K562 (cell line): ENCODE measurements around the gene ZNF672. TPM values are rescaled to one million over a fixed set of nuclear protein-coding genes. Genes with fewer than 3 reads are reported as not detected.
A peak's percentile ranks its signal among the peaks of the same experiment; 100 is the strongest.

Source experiments
- HSF4 ChIP-seq: fragments of 250-450 bp; sonication (Bioruptor Pico); IDR thresholded peaks from 2 replicates; pipeline ENCODE4 v2.1.2; 2022; ENCODE audit warnings: mild to moderate bottlenecking, moderate library complexity, borderline replicate concordance
- KAT7 ChIP-seq: sonication (generic); formaldehyde crosslinking; IDR thresholded peaks from 2 replicates; pipeline ENCODE4 v1.8.0; 2022; ENCODE audit warnings: missing genetic modification reagents, mild to moderate bottlenecking, borderline replicate concordance
- NRF1 ChIP-seq, 2 experiments: fragments of 450-650 bp; IDR thresholded peaks in 1 of 2; conservative IDR thresholded peaks in 1 of 2; 2 replicates each; pipeline ENCODE4 v1.6.1; 2014; ENCODE audit warnings: mild to moderate bottlenecking in 2 of 2
- PPARD ChIP-seq: fragments of 250-450 bp; sonication (Bioruptor Pico); IDR thresholded peaks from 2 replicates; pipeline ENCODE4 v1.8.0; 2022; ENCODE audit warnings: inconsistent platforms, mild to moderate bottlenecking, moderate library complexity
- RCOR1 ChIP-seq, 2 experiments: IDR thresholded peaks; 2 replicates each; pipeline ENCODE4 v1.6.1; 2012; ENCODE audit warnings: low read depth in 2 of 2, low read length in 2 of 2, borderline replicate concordance in 1 of 2, improper control_type of control experiment in 1 of 2
- RFX1 ChIP-seq: fragments of 450-650 bp; IDR thresholded peaks from 2 replicates; pipeline ENCODE4 v1.6.1; 2016; ENCODE audit warnings: mild to moderate bottlenecking, moderate library complexity
- SIN3A ChIP-seq, 2 experiments: fragments of 150-350 bp in 1 of 2; IDR thresholded peaks; 2 replicates each; pipeline ENCODE4 v1.6.1; 2011 to 2016; ENCODE audit warnings: borderline replicate concordance in 2 of 2, low read depth in 2 of 2, low read length in 2 of 2, mild to moderate bottlenecking in 2 of 2, moderate library complexity in 2 of 2; ENCODE audit not compliant: control insufficient read depth in 1 of 2
- ZC3H11A ChIP-seq: IDR thresholded peaks from 2 replicates; pipeline ENCODE4 v1.6.1; 2012; ENCODE audit warnings: low read depth, low read length, improper control_type of control experiment
- ZNF436 ChIP-seq: fragments of 250-450, 450-650 bp; sonication (Bioruptor Pico); formaldehyde crosslinking; IDR thresholded peaks from 2 replicates; pipeline ENCODE4 v1.7.0; 2020; ENCODE audit warnings: mild to moderate bottlenecking
- ZNF511 ChIP-seq: sonication (generic); formaldehyde crosslinking; IDR thresholded peaks from 2 replicates; pipeline ENCODE4 v1.8.0; 2022; ENCODE audit warnings: mild to moderate bottlenecking, missing genetic modification reagents
- polyA plus RNA-seq, 8 experiments: library from polyadenylated mRNA; depleted of rRNA in 4 of 8; stranded (reverse) in 5 of 8; unstranded in 3 of 8; fragments of >200 nt; fragmentation: Nextera tagmentation in 2 of 8; fragmentation: Illumina TruSeq in 1 of 8; extraction: Ambion mirVana in 2 of 8; extraction: Trizol in 1 of 8; gene quantifications; 2 replicates each; pipeline versions ENCODE4 v1.2.1 to v1.2.3, GENCODE V29; 2011 to 2014; ENCODE audit warnings: inconsistent platforms in 1 of 8, missing spikeins in 1 of 8
- total RNA-seq, 7 experiments: library from RNA; depleted of rRNA in 6 of 7; stranded (reverse); fragments of >200 nt in 6 of 7; fragmentation: Illumina TruSeq in 2 of 7; extraction: Trizol in 2 of 7; gene quantifications; 2 replicates each; pipeline versions ENCODE4 v1.2.1 to v1.2.3, GENCODE V29; 2011 to 2021; ENCODE audit warnings: low replicate concordance in 1 of 7
- TF ChIP-seq, protein P1 (sequence below): sonication (generic); formaldehyde crosslinking; IDR thresholded peaks from 2 replicates; pipeline ENCODE4 v1.8.0; 2022; ENCODE audit warnings: missing genetic modification reagents, mild to moderate bottlenecking, borderline replicate concordance
- TF ChIP-seq, protein P2 (sequence below): fragments of 250-450 bp; sonication (Bioruptor Pico); IDR thresholded peaks from 2 replicates; pipeline ENCODE4 v1.5.0; 2020; ENCODE audit warnings: mild to moderate bottlenecking, borderline replicate concordance
- TF ChIP-seq, protein P3 (sequence below), 2 experiments: fragments of 450-650 bp; IDR thresholded peaks; 2 replicates each; pipeline ENCODE4 v1.6.1; 2018; ENCODE audit warnings: mild to moderate bottlenecking in 2 of 2, low read depth in 1 of 2; ENCODE audit not compliant: partially characterized antibody in 2 of 2
- TF ChIP-seq, protein P4 (sequence below): fragments of 450-650 bp; IDR thresholded peaks from 2 replicates; pipeline ENCODE4 v1.6.1; 2018; ENCODE audit warnings: mild to moderate bottlenecking, low read depth; ENCODE audit not compliant: partially characterized antibody

Gene ZNF672
- total and polyA plus RNA-seq, 9 of the 15 experiments (the other 6 are each of a cell fraction or from before 2014, with no cell fraction given): 1.9 to 57.9 (median 24.1) TPM

DNA sequence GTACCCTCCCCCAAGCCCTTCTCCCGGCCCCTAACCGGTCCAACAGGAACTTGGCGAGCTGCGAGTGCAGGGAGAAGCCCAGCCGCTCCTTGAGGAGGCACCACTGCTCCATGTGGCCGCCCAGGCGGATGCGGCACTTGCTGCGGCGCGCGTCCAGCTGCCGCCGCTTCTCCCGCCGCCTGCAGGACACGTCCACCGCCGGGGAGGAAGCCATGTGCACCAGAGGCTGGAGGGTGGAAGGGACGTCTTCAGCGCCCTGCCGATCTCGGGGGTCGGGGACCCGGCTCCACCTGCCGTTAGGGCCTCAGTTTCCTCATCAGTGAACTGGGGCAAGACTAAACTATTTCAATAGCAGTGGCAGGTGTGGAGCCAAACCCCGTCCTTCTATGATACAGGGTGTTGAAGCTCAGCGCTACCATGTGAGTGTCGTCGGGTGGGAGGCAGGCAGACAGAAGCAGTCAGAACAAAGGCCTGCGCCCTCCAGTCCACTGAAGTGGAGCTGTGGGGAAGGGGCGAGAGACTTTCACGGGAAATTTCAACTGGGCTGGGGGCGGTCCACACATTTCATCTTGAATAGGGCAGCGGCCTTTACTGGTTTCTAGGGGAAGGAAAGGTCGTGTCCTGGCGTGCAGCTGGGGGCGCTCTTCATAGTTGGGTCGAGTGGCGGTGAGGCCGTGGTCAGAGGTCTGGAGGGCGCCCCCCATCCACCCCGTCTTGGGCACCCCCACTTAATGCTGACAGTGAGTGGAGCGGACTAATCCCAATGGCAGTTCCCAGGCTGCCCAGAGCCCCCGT lies 20.3 kb downstream of the ZNF672 start (continued):
- TF ChIP-seq, protein P1, sequence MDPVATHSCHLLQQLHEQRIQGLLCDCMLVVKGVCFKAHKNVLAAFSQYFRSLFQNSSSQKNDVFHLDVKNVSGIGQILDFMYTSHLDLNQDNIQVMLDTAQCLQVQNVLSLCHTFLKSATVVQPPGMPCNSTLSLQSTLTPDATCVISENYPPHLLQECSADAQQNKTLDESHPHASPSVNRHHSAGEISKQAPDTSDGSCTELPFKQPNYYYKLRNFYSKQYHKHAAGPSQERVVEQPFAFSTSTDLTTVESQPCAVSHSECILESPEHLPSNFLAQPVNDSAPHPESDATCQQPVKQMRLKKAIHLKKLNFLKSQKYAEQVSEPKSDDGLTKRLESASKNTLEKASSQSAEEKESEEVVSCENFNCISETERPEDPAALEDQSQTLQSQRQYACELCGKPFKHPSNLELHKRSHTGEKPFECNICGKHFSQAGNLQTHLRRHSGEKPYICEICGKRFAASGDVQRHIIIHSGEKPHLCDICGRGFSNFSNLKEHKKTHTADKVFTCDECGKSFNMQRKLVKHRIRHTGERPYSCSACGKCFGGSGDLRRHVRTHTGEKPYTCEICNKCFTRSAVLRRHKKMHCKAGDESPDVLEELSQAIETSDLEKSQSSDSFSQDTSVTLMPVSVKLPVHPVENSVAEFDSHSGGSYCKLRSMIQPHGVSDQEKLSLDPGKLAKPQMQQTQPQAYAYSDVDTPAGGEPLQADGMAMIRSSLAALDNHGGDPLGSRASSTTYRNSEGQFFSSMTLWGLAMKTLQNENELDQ (CRISPR knock-in tag): 0 out of 2 replicates have a peak, but pooled peaks have one; percentile 27
- TF ChIP-seq RFX1 (no peak), ZNF511 (no peak; the same call in 1 of the 2 replicates), NRF1 (conservative IDR thresholded peaks at IDR 0.05 in 1 of 2, IDR thresholded peaks at IDR 0.05 in 1 of 2) (no peak), KAT7 (CRISPR knock-in tag) (peak; percentile 22; the same call in 1 of the 2 replicates), RCOR1 (IDR thresholded peaks at IDR 0.05; ENCODE audit: borderline replicate concordance in 1 of 2, low read depth in 2 of 2, low read length in 2 of 2) (no peak; a peak in 1 of 4 replicates), SIN3A (IDR thresholded peaks at IDR 0.05; ENCODE audit: borderline replicate concordance in 2 of 2, control insufficient read depth in 1 of 2, low read depth in 2 of 2, low read length in 2 of 2) (peak; percentile 57 to 79; a peak in 3 of 4 replicates), ZNF436 (CRISPR knock-in tag) (no peak), HSF4 (peak; percentile 42; the same call in 1 of the 2 replicates), PPARD (CRISPR knock-in tag) (no peak), ZC3H11A (no peak)
- TF ChIP-seq, protein P2, sequence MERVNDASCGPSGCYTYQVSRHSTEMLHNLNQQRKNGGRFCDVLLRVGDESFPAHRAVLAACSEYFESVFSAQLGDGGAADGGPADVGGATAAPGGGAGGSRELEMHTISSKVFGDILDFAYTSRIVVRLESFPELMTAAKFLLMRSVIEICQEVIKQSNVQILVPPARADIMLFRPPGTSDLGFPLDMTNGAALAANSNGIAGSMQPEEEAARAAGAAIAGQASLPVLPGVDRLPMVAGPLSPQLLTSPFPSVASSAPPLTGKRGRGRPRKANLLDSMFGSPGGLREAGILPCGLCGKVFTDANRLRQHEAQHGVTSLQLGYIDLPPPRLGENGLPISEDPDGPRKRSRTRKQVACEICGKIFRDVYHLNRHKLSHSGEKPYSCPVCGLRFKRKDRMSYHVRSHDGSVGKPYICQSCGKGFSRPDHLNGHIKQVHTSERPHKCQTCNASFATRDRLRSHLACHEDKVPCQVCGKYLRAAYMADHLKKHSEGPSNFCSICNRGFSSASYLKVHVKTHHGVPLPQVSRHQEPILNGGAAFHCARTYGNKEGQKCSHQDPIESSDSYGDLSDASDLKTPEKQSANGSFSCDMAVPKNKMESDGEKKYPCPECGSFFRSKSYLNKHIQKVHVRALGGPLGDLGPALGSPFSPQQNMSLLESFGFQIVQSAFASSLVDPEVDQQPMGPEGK (CRISPR knock-in tag): no peak
- TF ChIP-seq, protein P3, sequence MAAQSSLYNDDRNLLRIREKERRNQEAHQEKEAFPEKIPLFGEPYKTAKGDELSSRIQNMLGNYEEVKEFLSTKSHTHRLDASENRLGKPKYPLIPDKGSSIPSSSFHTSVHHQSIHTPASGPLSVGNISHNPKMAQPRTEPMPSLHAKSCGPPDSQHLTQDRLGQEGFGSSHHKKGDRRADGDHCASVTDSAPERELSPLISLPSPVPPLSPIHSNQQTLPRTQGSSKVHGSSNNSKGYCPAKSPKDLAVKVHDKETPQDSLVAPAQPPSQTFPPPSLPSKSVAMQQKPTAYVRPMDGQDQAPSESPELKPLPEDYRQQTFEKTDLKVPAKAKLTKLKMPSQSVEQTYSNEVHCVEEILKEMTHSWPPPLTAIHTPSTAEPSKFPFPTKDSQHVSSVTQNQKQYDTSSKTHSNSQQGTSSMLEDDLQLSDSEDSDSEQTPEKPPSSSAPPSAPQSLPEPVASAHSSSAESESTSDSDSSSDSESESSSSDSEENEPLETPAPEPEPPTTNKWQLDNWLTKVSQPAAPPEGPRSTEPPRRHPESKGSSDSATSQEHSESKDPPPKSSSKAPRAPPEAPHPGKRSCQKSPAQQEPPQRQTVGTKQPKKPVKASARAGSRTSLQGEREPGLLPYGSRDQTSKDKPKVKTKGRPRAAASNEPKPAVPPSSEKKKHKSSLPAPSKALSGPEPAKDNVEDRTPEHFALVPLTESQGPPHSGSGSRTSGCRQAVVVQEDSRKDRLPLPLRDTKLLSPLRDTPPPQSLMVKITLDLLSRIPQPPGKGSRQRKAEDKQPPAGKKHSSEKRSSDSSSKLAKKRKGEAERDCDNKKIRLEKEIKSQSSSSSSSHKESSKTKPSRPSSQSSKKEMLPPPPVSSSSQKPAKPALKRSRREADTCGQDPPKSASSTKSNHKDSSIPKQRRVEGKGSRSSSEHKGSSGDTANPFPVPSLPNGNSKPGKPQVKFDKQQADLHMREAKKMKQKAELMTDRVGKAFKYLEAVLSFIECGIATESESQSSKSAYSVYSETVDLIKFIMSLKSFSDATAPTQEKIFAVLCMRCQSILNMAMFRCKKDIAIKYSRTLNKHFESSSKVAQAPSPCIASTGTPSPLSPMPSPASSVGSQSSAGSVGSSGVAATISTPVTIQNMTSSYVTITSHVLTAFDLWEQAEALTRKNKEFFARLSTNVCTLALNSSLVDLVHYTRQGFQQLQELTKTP (IDR thresholded peaks at IDR 0.05; ENCODE audit: low read depth in 1 of 2, partially characterized antibody in 2 of 2): no peak
- TF ChIP-seq, protein P4, sequence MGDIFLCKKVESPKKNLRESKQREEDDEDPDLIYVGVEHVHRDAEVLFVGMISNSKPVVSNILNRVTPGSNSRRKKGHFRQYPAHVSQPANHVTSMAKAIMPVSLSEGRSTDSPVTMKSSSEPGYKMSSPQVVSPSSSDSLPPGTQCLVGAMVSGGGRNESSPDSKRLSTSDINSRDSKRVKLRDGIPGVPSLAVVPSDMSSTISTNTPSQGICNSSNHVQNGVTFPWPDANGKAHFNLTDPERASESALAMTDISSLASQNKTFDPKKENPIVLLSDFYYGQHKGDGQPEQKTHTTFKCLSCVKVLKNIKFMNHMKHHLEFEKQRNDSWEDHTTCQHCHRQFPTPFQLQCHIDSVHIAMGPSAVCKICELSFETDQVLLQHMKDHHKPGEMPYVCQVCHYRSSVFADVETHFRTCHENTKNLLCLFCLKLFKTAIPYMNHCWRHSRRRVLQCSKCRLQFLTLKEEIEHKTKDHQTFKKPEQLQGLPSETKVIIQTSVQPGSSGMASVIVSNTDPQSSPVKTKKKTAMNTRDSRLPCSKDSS: no peak
